Left lobe of liver (tissue), 2 donors: ENCODE measurements around the gene ZNF664. TPM values are rescaled to one million over a fixed set of nuclear protein-coding genes. Genes with fewer than 3 reads are reported as not detected.

ENCODE experiments used
- ATAC-seq: fragments of 200-7000 bp; cut with Tn5 transposase; one replicate; pipeline ENCODE4 v1.9.1; 2020; ENCODE audit warnings: mild to moderate bottlenecking, moderate library complexity
- DNase-seq: peaks from one replicate; pipeline ENCODE4 v3.0.0-alpha.2; 2020; ENCODE audit warnings: low spot score
- total RNA-seq: library from RNA; stranded (reverse); gene quantifications from one replicate; pipeline ENCODE4 v1.2.1, GENCODE V29; 2021
- donor health status: DM: no; HTN: no; CAD: no; lungs with moderate emphysema.
- donor health status: DM: no; HTN: yes; CAD: no.

ZNF664 gene
- total RNA-seq, 1 donor from 2014 or later: 44.5 TPM

- no peak for ATAC-seq
Measured at GRCh38 chr12:124006846-124007713, 34.1 kb downstream of the ZNF664 start.

GRCh38 chr12:124007826-124008570 is 35.0 kb downstream of the ZNF664 start:
- DNase-seq (peak; percentile 82), ATAC-seq (peak; percentile 76)

More at GRCh38 chr12:124006846-124007713, 34.1 kb downstream of the ZNF664 start:
- no peak for DNase-seq

GRCh38 chr12:124008595-124008994 is 35.6 kb downstream of the ZNF664 start:
- DNase-seq (no peak), ATAC-seq (peak; percentile 15)

DNA sequence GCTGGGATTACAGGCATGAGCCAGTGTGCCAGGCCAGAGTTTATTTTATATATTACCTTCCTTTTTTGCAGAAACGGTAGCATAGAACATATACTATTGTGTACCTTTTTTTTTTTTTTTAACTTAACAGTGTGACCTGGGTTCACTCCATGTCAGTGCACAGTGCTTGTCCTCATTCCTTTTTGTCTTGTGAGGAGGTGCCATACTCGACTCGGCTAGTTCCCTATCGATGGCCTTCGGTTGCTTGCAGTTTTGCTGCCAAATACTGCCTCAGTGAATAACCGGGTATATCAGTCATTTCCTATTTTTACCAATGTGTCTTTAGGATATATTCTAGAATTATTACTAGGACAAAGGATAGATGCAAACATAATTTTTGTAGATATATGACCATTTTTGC is 36.8 kb downstream of the ZNF664 start:
- no peak for DNase-seq
- no peak for ATAC-seq

- DNase-seq: no peak
- no peak for ATAC-seq
Measured at GRCh38 chr12:124010687-124011086, 37.7 kb downstream of the ZNF664 start.

GRCh38 chr12:124011435-124012115 is 38.6 kb downstream of the ZNF664 start:
- peak; percentile 73 for ATAC-seq

GRCh38 chr12:124013073-124013472 is 40.1 kb downstream of the ZNF664 start:
- no peak for ATAC-seq
- no peak for DNase-seq

More at GRCh38 chr12:124011435-124012115, 38.6 kb downstream of the ZNF664 start:
- peak; percentile 58 for DNase-seq

- ATAC-seq (no peak), DNase-seq (no peak)
Measured at GRCh38 chr12:124015494-124016461, 42.8 kb downstream of the ZNF664 start.

GRCh38 chr12:124017064-124017463 is 44.0 kb downstream of the ZNF664 start:
- ATAC-seq (no peak), DNase-seq (no peak)

DNA sequence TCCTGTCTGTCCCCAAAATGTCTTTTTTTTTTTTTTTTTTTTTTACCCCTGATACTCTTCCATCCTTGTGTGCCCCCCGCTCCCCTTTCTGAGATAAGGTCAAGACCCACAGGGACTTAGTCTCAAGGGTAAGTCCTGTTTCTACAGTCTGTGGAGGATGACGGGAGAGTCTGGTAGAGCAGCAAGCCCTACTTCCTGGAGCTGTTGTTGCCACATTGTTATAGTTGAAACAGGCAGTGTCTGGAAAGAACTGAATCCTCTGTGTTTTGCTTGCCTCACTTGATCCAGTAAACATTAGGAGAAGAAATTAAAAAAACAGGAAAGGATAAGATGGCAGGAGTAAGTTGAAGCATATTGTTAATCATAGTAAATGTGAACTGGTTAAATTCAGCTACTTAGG is 45.5 kb downstream of the ZNF664 start:
- DNase-seq (no peak), ATAC-seq (peak; percentile 30)

DNA sequence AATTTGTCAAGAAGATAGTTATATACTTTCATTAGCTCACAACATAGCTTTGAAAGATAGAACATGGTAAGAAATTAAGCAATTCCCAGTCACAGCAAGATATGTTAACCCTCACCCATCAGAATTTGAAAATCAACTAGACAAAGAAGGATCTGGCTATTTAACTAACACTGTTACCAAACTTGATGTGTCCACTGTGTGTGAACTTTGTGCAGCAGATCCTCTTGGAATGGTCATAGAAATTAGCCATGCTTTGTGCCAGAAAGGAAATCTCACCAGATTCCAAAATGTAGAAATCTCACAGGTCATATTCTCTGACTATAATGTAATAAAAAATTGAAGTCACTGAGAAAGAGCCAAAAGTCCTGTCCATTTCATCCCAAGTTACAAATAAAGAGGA is 46.1 kb downstream of the ZNF664 start:
- peak; percentile 76 for ATAC-seq
- DNase-seq: no peak

GRCh38 chr12:124020514-124020949 is 47.5 kb downstream of the ZNF664 start:
- no peak for ATAC-seq
- no peak for DNase-seq

DNA sequence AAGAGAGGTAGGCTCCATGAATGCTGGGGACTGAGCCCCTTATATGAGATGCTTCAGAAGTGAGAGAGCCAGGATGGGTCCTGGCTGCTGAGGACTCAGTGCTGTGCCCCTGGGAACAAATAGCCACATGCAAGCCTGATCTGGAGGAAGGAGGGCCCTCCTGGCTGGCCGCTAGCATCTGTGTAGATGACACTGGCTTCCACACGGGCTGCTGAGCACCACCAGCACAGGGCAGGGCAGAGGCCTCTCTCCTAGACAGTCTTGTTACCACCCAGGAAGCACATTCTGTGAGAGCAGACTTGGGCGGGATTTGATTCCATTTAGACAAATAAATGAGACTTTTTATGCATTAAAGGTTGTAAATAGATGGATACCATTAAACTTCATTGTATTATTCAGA is 48.0 kb downstream of the ZNF664 start:
- peak; percentile 15 for ATAC-seq

GRCh38 chr12:124022161-124022560 is 49.1 kb downstream of the ZNF664 start:
- no peak for ATAC-seq
- no peak for DNase-seq

More for the DNA sequence above, 48.0 kb downstream of the ZNF664 start:
- no peak for DNase-seq

GRCh38 chr12:124024263-124024678 is 51.3 kb downstream of the ZNF664 start:
- DNase-seq (no peak), ATAC-seq (no peak)

GRCh38 chr12:124024776-124025175 is 51.8 kb downstream of the ZNF664 start:
- no peak for DNase-seq
- no peak for ATAC-seq

DNA sequence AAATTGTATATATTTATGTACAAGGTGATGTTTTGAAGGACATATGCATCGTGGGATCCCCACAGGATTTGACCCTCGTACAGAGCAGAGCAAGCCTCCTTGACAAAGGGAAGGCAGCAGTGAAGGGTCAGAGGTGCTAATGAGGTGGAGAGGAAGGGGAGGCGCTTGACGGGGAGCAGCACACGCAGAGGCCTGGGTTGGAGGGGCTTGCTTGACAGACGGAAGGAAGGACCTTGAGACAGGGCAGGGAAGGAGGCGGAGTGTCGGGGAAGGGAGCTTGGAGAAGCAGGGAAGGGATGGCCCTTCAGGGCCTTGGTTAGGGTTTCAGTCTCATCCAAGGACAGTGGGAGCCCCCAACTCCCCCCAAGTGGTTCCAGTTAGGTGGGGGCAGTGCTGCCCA is 52.6 kb downstream of the ZNF664 start:
- ATAC-seq: no peak
- DNase-seq: no peak

DNA sequence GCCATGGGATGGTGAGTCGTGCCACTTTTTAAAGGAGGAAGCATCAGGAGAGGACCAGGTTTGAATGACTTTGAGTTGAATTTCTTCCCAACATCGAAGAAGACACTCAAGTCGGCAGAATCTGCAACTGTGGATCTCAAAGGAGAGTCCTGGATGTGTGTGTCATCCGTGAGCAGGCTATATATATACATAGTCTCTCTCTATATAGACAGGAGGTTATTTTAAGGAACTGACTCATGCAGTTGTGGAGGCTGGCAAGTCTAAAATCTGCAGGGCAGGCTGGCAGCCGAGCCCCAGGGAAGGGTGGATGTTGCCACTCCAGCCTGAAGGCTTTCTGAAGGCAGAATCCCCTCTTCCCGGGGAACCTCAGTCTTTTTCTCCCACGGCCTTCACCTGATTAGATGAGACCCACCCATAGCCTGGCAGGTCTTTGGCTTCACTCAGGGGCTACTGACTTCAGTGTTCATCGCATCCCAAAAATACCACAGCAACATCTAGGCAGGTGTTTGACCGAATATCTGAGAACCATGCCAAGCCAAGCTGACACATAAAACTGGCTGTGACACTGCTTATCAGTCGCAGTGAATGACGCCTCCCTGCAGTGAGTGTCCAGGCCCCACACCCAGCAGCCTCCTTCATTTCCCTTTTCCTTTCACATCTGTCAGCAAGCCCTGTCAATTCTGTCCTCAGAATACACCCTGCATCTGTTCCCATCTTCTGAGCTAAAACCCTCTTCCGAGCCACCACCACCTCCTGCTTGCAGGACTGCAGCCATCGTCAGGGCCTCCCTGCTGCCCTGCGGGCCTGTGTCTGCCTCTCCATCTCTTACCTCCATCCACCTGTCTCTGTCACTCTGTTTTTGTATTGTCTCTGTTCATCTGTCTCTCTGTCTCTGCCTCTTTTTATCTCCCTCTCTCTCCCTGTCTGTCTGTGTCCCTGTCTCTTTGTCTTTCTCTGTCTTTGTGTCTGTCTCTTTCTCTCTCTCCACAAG is 54.0 kb downstream of the ZNF664 start:
- ATAC-seq (no peak), DNase-seq (no peak)
